BJ (cell line): ENCODE measurements around the gene FKRP. TPM values are rescaled to one million over a fixed set of nuclear protein-coding genes. Genes with fewer than 3 reads are reported as not detected.
A peak's percentile ranks its signal among the peaks of the same experiment; 100 is the strongest.

Experiments used
- CTCF ChIA-PET: fragments of 350-600 bp; formaldehyde crosslinking; extraction: SDS; loops from one replicate; lab custom pipeline; 2021; ENCODE audit warnings: antibody characterized with exemption, inconsistent platforms; lab: Yijun Ruan, JAX
- POLR2A ChIA-PET: fragments of 300-600 bp; sonication (Branson Sonifier 250); formaldehyde crosslinking; extraction: SDS; loops from one replicate; lab custom pipeline; 2021; ENCODE audit warnings: antibody characterized with exemption; lab: Charles Lee
- DNase-seq: peaks from one replicate; pipeline ENCODE4 v3.0.0-alpha.2; 2011; ENCODE audit warnings: low read depth
- H3K27me3 ChIP-seq: 2 replicates; pipeline ENCODE4 v1.6.0; 2011; ENCODE audit warnings: low read length; ENCODE audit not compliant: control insufficient read depth, insufficient read depth
- H3K36me3 ChIP-seq: 2 replicates; pipeline ENCODE4 v1.5.1; 2011; ENCODE audit warnings: low read length; ENCODE audit not compliant: control insufficient read depth, insufficient read depth
- H3K4me3 ChIP-seq: 2 replicates; pipeline ENCODE4 v1.5.1; 2011; ENCODE audit warnings: low read depth, mild to moderate bottlenecking, control low read depth, low read length
- CTCF ChIP-seq: IDR thresholded peaks from 2 replicates; pipeline ENCODE4 v1.5.1; 2011; ENCODE audit warnings: low read depth, mild to moderate bottlenecking, control low read depth, inconsistent platforms, low read length, moderate library complexity; ENCODE audit not compliant: insufficient read depth
- polyA plus RNA-seq: library from polyadenylated mRNA; depleted of rRNA; stranded (reverse); fragments of >200 nt; gene quantifications from 2 replicates; pipeline ENCODE4 v1.2.3, GENCODE V29; 2011

The FKRP gene
- polyA plus RNA-seq, 1 experiment: 15.1 TPM

- Histone ChIP-seq H3K27me3 (no peaks in the 10 kb centered on the region), H3K4me3 (peak overlapping the region; percentile 95), H3K36me3 (peaks cover 17% of the 10 kb centered on the region)
- CTCF ChIA-PET: interaction anchor here (0.6 to 5.5 kb wide), 5 partner anchors 13 to 54 kb away, joined by 3 to 40 read pairs (median 4); no protein-coding TSS in a partner anchor
- POLR2A ChIA-PET: no interaction called here
- DNase-seq: no peak
- TF ChIP-seq CTCF: no peak
Observed at GRCh38 chr19:46787040-46787330, 41.1 kb downstream of the FKRP start.

DNA sequence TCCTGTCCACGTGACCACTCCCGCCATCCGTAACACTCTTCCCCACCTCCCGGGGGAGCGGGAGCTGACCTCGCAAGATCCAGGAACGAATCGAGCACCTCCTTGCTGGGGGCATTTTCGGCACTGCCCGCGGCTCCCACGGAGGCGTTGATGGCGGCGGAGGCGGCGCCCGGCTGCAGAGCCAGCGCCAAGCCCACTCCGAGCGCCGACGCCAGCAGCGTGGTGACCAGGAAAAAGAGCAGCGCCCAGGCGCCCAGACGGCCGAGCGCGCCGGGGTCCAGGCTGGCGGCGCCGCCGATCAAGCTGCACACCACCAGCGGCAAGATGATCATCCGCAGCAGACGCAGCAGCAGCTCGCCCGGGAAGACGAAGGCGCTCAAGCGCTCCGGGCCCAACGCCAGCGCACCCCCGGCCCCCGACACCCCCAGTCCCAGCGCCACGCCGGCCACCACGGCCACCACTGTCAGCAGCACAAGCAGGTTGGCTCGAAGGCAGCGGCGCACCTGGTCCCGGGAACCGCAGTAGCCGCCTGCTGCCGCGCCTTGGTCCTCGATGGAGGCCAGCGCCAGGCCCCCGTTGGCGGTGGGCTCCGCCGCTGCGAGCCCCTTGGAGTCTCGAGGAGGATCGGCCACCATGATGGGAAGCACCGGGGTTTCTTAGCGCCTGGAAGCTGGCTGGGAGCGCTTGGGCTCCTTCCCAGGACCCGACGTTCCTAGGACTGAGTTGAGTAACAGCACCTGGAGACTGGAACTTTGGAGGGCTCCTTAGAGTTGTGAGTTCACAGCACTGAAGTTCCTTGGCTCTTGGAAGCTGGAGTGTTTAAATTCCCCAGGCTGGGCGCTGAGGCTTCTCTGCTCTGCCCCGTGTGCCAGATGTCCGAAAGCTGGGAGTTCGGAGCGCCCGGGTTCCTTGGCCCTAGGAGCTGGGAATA, 41.7 kb downstream of the FKRP start:
- Histone ChIP-seq H3K36me3 (peaks cover 13% of the 10 kb centered on the region), H3K4me3 (peak overlapping the region; percentile 95), H3K27me3 (no peaks in the 10 kb centered on the region)
- ChIA-PET CTCF (interaction anchor here (0.6 to 5.5 kb wide), 7 partner anchors 10 to 53 kb away, joined by 3 to 40 read pairs (median 4); no protein-coding TSS in a partner anchor), POLR2A (no interaction called here)
- no peak for DNase-seq
- TF ChIP-seq CTCF: 0 out of 2 replicates have a peak, but pooled peaks have one; percentile 5

- POLR2A ChIA-PET: no interaction called here
- Histone ChIP-seq H3K4me3 (peak within 1 kb of the TSS; percentile 95), H3K36me3 (peaks cover 8% of the 10 kb centered on the region), H3K27me3 (no peaks in the 10 kb centered on the region)
- peak; percentile 7; the same call in 1 of the 2 replicates for TF ChIP-seq CTCF
- peak; percentile 75 for DNase-seq
- CTCF ChIA-PET: interaction anchor here (1.1 to 5.5 kb wide), 6 partner anchors 9 to 225 kb away, joined by 3 to 40 read pairs (median 4); no protein-coding TSS in a partner anchor
Observed at GRCh38 chr19:46788262-46788967, 42.6 kb downstream of the FKRP start, which contains the start of gene SLC1A5. SLC1A5 (minus strand) TSS chr19:46788594; CDS start chr19:46787965, 629 bp downstream.

- peaks cover 7% of the 10 kb centered on the region for H3K36me3 ChIP-seq
- no peak for DNase-seq
- POLR2A ChIA-PET: no interaction called here
- no peak overlapping the region for H3K4me3 ChIP-seq
- TF ChIP-seq CTCF: no peak
- CTCF ChIA-PET: interaction anchor here (1.2 to 5.5 kb wide), 4 partner anchors 41 to 224 kb away, joined by 3 to 40 read pairs (median 4); no protein-coding TSS in a partner anchor
- no peaks in the 10 kb centered on the region for H3K27me3 ChIP-seq
Observed at GRCh38 chr19:46788968-46789338, 43.1 kb downstream of the FKRP start.

- Histone ChIP-seq H3K36me3 (peaks cover 4% of the 10 kb centered on the region), H3K27me3 (no peaks in the 10 kb centered on the region), H3K4me3 (no peak overlapping the region)
- no peak for DNase-seq
- POLR2A ChIA-PET: no interaction called here
- CTCF ChIA-PET: interaction anchor here (1.2 to 5.5 kb wide), 3 partner anchors 52 to 224 kb away, joined by 3 to 40 read pairs (median 4); no protein-coding TSS in a partner anchor
- TF ChIP-seq CTCF: no peak
Observed at GRCh38 chr19:46789371-46789770, 43.5 kb downstream of the FKRP start.
